DLD1 (cell line): ENCODE data around the gene MAP7D3.

ENCODE experiments used
- in situ Hi-C: cut with HindIII; loops from 2 replicates; pipeline ENCODE4 v1.10.0; 2017; ENCODE audit warnings: low sequenced_read_pairs

The MAP7D3 gene

DNA sequence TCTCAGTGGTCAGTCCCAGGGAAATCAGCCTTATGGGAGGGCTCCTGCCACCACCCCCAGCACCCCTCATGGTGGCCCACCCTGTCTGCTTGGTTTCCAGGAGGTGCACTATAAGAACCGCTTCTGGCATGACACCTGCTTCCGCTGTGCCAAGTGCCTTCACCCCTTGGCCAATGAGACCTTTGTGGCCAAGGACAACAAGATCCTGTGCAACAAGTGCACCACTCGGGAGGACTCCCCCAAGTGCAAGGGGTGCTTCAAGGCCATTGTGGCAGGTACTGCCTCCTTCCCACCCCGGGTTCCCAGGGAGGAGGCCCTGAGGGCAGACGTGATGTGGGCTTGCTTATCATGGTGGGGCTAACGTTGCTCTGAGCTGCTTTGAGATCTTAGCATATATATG is 44.3 kb downstream of the MAP7D3 start:
- in situ Hi-C loops: no loop called here

DNA sequence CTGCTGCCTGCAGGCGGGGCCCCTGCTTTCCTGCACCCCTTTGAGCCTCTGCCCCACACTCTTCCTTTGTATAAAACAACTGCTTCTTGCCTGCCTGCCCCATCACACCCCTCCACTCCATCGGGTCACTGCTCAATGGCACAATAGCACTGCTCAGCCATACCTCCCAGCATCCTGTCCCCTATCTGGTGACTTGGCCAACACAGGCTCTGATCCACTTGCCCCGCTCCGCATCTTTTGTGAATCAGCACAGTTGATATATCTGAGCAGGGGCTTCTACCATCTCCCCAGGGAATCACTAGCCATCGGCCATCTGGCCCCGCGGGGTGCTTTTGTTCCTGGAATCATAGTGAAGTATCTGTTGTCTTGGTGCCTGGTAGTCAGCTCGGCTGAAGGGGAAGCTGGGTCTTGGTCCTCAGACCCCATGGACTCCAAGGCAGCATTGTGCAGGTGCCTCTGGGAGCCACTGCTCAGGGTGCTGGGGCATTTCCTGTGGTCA is 45.3 kb downstream of the MAP7D3 start:
- in situ Hi-C loops: no loop called here

DNA sequence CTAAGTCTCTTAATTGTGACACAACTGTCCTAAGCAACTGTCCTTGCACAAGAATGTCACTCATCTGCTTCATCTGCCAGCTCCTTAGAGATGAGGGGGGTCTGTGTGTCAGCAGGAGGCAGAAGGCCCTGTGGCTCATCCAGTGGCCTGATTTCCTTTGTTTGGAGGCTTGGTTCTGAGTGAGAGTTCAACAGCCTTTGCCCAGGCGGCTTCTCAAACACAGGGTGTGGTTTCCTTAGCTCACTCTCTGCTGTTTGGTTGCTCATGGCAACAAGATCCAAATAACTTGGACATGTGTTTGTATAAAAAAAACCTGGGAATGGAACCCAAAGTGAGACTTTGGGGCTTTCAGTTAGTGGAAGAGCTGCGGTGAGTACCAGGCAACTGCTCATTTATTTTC is 46.6 kb downstream of the MAP7D3 start:
- in situ Hi-C loops: no loop called here

DNA sequence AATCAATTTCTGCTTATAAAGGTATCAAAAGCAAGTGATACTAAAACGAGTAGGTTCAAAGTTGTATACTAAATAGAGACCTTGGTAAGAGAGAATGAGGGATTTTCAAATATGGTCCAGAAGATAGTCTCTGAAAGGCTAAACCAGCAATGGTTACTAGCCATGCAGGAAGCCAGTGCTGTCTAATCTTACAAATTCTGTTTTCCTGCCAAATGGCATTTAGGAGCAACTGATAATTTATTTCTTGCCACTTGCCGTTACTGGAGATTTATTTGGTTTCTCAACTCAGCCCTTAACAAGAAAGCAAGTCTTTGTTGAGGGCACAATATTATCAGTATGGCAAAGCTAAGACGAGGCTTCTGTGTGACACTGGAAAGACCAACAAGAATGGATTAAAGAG is 47.2 kb downstream of the MAP7D3 start:
- in situ Hi-C loops: no loop called here

DNA sequence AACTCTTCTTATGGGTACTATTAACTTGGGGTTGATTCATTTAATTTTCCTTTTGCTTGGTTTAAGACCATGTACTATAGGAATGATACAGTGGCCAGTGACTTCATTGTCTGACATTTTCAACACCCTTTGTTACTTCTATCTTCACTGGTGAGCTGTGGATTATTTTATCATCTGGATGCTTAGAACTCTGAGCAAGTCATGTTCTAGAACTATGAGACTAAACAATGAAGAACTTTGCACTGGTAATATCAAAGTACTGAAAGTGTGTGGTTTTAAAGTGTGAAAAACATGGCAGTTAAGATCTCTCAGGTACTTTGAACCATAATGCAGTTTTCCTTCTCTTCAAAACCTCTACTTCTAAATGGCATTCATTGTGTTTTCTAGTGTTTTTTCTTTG is 47.8 kb downstream of the MAP7D3 start:
- in situ Hi-C loops: no loop called here

DNA sequence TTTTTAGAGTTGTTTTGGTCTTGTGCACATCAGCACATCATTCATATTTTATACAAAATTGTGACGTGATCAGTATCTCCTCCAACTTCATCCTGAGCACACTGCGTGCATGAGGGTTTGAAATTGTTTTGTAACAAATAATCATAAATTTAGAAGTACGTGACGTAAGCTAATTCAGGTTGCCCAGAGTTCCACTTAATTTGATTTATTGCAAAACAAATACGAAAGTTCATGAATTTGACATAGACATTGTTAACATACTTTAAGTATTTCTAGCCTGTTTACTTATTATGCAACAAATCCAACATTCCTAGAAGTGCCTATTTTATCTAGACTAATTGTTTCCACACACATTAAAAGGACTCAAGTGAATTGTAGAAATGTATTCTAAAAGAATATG is 48.3 kb downstream of the MAP7D3 start:
- in situ Hi-C loops: no loop called here

DNA sequence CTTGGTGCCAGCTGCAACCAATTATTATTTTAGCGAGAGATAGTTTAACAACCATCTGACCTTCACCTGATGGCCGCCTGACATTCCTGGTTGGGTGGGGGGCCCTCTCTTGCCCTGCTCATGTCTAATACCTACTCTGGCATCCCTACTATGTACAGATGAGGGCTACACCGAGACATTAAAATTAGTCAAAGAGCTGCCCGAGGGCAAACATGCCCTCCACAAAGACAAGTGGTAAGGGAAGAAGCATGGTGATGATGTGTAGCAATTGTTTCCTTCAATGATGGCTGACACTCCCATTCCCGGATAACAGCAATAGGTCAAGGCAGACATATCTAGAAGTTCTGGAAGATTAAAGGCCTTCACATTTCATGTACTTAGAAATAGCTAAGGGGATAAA is 49.6 kb downstream of the MAP7D3 start:
- in situ Hi-C loops: no loop called here

DNA sequence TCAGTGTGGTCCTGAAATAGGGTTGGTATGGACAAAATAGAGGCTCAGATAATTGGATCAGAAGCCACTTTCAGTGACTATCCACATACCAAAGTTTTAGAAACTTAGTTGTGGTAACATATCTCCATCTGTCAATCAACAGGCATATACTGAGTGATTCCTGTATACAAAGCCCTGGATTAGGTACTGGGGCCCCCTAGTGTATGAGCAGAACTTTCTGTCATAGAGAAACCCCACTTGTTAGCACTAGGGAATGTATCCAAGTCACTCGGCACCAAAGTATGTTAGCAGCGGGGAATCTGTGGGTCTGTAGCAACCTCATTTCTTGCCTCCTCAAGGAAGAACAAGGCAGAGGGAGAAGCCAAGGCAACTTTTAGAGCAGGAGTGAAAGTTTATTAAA is 50.7 kb downstream of the MAP7D3 start:
- in situ Hi-C loops: no loop called here

DNA sequence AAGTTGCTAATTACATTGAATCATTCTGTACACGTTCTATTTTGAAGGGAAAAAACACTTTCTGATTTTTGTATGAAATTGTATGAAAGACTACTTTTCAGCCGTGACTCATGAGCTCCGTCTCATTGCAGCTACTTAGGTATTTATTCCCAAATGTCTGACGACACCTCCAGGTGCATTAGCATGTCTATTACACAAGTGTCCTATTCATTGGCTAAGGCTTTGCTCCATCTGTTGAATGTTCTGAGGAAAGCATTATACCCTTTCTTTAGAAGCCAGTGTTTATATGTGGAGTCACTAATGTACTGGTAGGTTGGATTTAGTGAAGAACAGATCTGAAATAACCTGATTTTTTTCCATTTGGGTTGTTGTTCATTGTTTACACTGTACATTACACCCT is 51.8 kb downstream of the MAP7D3 start:
- in situ Hi-C loops: no loop called here

DNA sequence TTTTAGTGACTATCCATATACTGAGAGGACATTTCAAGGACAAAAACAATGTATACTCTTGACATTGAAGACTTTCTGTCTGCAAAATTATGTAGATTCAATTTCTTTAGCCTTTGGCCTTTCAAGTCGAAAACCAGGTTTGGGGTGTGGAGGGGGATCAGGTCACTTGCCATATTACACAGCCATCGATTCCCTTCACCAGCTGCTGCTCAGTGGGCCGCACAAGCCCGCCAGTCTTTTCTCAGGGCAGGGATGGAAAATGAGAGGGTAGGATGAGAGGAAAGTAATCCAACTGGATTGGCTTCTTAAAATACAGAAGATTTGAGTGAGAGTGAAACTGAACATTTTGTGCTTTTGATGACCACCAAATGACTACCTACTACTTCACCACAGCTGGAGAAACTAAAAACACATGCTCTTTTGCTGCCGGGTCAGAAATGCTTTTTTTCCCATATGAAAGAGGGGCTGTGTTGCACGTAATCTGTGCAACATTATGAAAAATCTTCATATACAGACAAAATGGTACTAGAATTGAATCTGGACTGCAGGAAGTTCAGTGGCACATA is 52.4 kb downstream of the MAP7D3 start:
- in situ Hi-C loops: no loop called here

DNA sequence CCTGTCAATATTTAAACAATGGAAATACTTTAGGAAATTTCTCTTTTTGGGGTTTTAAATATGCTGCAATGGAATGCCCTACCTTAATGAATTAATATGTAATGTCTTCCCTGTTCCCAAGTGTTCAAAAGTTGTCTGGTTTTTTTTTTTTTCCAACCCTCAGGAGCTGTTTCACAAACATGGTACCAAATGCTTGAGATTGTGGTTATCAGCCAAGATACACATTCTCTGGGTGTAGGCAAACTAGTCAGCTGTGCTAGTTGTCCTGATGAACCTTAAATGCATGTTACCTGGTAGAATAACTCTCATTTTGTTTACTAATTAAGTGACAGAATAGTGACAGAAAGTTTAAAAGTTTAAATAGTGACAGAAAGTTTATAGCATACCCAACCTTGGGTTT is 53.2 kb downstream of the MAP7D3 start:
- in situ Hi-C loops: no loop called here

DNA sequence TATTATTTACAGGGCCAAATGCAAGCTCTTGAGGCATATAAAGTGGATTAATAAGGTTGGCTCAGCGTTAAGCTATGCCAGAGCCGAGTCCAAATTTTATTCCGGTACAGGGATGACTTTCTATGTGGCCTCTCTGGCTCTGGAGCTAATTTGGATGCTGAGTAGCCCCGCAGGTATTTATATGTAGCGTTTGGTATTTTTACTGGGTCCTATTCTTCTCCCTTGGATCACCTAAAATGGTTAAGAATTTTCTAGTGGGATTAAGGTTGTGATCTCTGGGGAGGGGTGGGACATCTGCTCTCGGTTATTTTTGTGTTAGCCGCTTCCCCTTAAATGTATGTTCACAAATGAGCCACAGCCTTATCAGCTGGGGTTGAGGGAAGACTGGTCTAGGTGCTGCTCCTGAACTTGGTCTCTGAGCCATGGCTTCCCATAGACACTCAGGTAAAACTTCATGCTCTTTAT is 54.5 kb downstream of the MAP7D3 start:
- in situ Hi-C loops: no loop called here

DNA sequence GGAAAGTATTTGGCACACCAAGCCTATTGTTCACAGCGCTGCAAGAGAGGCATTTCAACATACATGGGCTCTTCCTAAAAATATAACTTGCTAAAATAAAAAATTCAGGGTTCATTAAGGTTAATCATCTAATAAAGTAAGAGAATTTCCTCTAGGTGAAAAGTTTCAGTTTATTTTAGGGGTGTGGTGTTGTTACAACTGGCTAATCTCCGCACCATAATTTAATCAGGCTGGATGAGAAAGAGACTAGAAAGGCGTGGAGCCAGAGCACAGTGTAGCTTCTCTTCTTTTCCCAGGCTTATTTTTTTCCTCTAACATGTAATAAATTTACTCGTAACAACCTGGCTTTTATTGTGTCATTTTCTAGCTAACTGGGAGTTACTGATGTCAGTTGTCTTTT is 56.0 kb downstream of the MAP7D3 start:
- in situ Hi-C loops: no loop called here

DNA sequence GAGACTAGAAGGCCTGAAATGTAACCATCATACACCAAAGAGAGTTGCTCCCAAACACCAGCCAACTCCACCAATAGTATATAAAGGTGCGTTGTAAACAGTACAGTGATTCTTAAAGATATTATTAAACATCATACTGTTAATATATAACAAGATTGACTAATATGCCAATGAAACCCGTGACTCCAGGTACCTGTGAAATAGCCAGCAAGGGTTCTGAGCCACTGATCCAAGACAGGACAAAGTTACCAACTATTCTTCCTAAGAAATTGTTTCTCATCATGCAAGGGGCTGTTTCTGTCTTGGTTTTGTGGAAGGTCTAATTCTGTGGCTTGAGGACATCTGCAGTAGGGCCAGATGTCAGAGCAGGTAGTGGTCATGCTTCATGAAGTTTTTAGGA is 56.7 kb downstream of the MAP7D3 start:
- in situ Hi-C loops: no loop called here

DNA sequence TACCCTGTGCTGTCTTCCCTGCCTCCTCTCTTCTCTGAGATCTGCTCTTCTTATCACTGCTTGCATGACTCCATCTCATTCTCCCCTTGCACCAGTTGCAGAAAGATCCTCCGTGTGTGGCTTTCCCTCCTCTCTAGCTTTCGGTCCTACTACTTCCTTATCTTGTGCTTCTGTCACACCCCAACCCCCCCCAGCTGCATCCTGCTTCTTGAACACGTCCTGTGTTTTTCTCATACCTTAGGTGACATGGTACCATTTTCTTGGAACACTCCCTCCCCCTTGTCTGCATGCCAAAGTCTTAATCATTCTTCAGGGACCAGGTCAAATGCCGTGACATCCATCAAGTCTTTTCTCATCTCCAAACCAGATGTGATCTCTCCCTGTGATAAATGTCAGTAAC is 57.4 kb downstream of the MAP7D3 start:
- in situ Hi-C loops: no loop called here

DNA sequence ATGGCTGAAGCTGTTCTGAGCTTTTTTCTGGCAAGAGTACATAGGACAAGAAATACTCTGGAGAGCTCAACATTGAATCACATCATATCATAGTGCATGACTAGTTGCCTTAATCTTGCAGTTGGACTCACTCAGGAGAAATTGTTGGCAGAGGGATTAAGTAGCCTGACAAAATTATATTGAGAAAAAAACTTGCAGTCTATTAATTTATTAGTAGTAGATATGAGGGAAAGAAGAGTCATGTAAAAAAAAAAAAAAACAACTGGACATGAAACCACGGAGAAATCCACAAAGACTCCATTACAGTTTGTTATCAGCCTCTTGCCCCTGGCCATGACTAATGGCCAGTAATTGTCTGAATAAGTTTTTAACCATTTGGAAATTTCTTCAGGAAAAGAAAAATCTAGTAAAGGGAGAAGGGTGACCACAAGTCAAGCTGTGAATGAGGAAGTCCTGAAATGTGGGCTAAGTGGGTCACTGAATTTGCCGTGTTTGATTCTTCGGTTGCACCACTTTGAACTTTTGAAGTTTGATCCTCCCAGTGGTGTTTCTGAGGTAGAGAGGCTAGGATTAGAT is 58.3 kb downstream of the MAP7D3 start:
- in situ Hi-C loops: no loop called here

DNA sequence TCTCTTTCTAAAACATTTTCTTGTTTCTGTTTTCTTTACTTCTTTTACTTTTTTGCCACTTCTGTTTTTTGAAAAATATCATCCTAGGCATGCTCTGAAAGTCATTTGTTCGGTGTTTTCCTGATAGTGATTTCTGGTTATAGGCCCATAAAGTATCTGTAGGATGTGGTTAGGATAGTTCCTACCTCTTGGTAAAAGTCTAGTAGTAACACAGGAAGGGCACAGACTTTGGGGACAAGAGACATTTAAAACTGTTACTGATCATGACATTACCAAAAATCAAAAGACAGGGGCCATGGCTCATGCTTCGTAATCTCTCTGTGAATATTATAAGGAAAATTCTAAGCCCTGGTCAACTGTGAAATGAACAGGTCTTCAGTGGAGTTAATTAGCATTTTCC is 59.1 kb downstream of the MAP7D3 start:
- in situ Hi-C loops: no loop called here

DNA sequence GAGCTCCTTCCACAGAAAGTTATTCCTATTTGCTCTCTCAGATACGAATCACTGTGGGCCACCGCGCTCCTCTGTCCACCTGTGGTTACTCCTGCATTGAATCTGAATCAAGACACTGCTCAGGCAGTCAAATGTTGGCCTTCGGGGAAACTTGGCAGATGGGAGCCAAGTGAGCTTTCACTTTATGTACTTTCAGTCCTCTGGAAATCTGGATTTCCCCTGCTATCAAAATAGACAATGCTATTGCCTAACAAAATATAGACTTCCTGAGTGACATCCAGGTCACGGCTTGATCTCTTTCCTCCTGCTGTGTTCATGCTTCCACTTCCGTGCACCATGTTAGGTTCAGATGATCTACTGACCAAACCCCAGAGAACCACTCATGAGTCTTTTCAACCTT is 60.0 kb downstream of the MAP7D3 start:
- in situ Hi-C loops: no loop called here

DNA sequence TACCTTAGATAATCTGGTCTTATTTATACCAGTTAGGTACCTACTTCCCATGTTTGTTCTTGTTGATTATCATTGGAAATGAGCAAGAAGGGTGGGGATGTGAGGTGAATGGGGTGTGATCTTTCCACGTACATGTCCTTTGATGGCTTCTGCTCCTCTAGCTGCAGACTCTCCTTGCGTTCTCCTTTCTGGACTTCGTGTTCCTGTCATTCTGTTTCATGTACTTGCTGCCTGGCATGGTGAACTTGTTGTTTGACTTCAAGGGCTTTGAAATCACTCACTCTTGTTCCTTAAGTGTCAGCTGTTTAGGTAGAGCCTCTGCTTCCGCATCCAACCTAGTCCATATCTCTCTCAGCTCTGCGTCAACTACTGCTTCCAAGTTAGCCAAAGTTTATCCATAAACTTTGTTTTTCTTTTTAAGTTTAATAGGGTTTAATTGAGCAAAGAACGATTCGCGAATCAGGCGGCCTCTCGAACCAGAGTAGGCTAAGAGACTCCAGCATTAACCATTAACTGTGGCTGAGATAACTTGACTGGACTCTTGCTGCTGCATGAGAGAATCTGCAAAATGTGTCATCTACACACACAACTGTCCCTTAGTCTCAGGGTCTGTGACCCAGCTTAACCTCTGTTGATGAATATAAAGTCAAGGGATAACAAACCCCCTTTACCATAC is 61.0 kb downstream of the MAP7D3 start:
- in situ Hi-C loops: no loop called here

DNA sequence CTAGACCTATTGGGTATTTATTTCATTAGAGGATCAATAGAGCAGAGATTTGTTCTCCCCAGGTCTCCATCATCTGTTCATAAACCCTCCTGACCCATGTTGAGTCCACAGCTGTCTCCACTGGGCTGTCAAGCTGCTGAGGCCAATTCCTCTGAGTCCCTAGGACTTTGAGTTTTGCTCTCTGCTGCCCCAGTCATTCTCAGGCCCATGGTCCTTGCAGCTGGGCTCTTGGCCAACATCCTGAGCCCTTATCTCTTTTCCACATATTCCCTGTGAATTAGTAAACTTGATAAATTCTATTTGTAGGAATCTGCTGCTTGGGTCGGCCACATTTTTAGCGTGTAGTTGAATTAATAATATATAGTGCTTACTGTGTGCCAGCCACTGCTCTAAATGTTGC is 62.0 kb downstream of the MAP7D3 start:
- in situ Hi-C loops: no loop called here

DNA sequence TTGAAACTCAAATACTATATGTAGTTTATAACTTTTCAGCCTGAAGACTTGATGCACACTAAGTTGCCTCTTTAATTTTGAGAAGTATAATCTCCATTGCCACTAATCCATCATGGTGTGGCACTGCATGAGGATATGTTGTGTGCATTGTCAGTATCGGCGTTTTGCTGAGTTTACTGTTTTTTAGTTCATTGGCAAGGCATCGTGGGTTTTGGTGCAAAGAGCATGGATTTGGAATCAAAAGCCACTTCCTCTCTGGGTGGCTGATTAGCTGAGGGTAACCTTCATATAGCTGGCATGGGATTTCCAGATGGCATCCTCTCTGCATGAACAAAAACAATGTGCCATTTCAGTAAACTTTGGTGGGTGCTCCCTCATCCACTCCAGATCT is 65.2 kb downstream of the MAP7D3 start:
- in situ Hi-C loops: no loop called here

DNA sequence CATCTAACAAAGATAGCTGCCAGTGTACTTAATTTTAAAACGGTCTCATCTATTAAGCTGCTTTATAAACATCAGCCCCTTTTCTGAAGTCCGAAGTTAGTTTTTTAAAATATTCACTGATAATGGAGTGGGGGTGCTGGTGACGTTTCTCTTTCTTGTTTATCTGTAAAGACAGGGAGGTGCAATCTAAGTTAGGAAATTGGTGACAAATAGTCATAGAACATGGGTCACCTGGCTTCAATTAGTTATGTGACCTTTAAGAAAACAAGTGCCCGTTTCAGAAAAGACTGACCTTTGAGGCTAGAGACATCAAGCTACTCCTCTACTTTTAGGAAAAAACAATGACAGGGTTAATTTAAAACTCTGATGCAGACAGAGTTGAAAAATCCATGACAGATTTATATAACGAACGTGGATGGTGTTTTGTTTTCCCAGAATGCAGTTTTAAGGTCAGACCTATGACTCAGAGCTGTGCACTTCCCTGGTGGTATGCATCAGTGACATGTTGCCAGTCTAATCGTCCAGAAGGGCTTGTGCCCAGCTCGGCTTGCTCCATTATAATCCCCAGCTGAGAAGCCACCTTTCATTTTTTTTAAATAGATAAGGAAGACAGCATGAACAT is 65.7 kb downstream of the MAP7D3 start:
- in situ Hi-C loops: no loop called here
